ACC112 (cell line): ENCODE measurements around the gene TOX2.

Source experiments
- H2AFZ ChIP-seq: fragments of 200-600 bp; sonication (generic); one replicate; pipeline ENCODE4 v1.6.0; 2017; ENCODE audit warnings: antibody characterized with exemption, low read length; ENCODE audit not compliant: unreplicated experiment
- H3K27ac ChIP-seq: fragments of 200-600 bp; sonication (generic); 2 replicates; pipeline ENCODE4 v1.5.1; 2014; ENCODE audit warnings: low read depth, mild to moderate bottlenecking, antibody characterized with exemption, low read length, moderate library complexity
- H3K27me3 ChIP-seq: fragments of 200-600 bp; sonication (generic); 2 replicates; pipeline ENCODE4 v1.6.1; 2014; ENCODE audit warnings: mild to moderate bottlenecking, antibody characterized with exemption, low read length, moderate library complexity, mixed read lengths; ENCODE audit not compliant: insufficient read depth
- H3K36me3 ChIP-seq: fragments of 200-600 bp; sonication (generic); 2 replicates; pipeline ENCODE4 v1.6.1; 2016; ENCODE audit warnings: mild to moderate bottlenecking, antibody characterized with exemption, low read length, moderate library complexity, mixed read lengths; ENCODE audit not compliant: insufficient read depth
- H3K4me1 ChIP-seq: fragments of 200-600 bp; sonication (generic); one replicate; pipeline ENCODE4 v1.6.1; 2016; ENCODE audit warnings: low read length, mixed read lengths; ENCODE audit not compliant: insufficient read depth, unreplicated experiment, control insufficient read depth
- H3K4me3 ChIP-seq: fragments of 200-600 bp; sonication (generic); 2 replicates; pipeline ENCODE4 v1.5.1; 2014; ENCODE audit warnings: mild to moderate bottlenecking, low read depth, low read length
- H3K79me2 ChIP-seq: fragments of 200-600 bp; sonication (generic); one replicate; pipeline ENCODE4 v1.6.0; 2016; ENCODE audit warnings: low read length; ENCODE audit not compliant: control insufficient read depth, unreplicated experiment, insufficient read depth

TOX2 gene

DNA sequence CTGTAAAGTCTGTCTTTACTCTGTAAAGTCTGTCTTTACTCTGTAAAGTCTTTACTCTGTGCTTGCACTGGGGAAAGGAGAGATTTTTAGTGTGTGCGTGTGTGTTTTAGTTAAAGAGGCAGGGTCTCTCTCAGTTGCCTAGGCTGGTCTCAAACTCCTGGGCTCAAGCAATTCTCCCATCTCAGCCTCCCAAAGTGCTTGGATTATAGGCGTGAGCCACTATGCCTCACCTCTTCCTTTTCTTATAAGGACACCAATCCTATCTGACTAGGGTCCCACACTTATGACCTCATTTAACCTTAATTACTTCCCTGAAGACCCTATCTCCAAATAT is 178.6 kb downstream of the TOX2 start:
- H3K4me3 ChIP-seq = no peak overlapping the region
- no peaks in the 10 kb centered on the region for H3K79me2 ChIP-seq
- H3K27me3 ChIP-seq = no peaks in the 10 kb centered on the region
- H2AFZ ChIP-seq = no peak overlapping the region
- H3K27ac ChIP-seq = no peak overlapping the region
- H3K4me1 ChIP-seq = no peaks in the 10 kb centered on the region
- H3K36me3 ChIP-seq = no peaks in the 10 kb centered on the region

DNA sequence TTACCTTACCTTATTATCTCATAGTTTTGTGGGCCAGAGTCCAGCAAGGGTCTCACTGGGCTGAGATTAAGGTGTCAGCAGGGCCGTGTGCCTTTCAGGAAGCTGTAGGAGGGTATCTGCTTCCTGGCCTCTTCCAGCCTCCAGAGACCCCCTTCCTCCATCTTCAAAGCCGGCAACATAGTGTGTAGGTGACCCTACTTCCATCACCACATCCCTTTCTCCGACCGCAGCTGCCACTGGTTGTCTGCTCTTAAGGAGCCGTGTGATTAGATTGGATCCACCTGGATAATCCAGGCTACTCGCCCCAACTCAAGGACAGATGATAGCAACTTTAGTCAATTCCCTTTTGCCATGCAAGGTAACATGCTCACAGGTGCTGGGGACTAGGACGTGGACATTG is 181.2 kb downstream of the TOX2 start:
- no peaks in the 10 kb centered on the region for H3K79me2 ChIP-seq
- H3K36me3 ChIP-seq = no peaks in the 10 kb centered on the region

DNA sequence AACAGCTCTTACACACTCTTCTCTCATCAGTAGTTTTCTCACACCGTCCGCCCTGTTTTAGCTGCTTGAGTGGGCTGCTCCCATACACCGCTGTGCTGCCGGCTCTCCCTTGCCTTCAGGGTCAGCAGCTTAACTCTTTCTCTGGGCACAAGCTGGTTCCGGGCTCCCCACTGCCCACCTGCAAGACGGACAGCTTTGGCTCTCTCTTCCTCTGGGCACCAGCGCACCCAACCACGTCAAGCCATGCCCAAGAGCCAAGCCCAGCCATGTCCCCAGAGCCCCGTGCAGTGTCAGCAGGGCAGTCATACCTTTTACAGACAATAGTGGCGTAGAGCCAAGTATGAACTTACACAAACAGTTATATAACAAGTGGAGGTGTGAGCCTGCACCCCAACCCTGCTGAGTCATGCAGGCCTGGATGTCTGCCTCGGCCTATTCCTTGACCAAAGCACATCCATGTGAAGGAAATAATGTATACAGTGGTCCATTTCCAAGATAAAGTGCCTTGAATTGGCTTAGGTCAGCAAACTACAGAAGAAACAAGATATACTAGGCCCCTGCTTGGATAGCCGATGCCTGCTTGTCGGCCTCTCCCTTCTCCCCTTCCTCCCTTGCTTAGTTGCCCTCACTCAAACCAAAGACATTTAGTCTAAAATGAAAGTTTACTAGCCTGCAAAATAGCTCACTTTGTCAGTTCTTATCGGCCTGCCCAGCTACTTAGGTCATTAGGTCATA is 183.0 kb downstream of the TOX2 start:
- Histone ChIP-seq H3K36me3 (no peaks in the 10 kb centered on the region), H3K27ac (no peak overlapping the region), H3K4me1 (no peaks in the 10 kb centered on the region), H3K27me3 (peaks cover 27% of the 10 kb centered on the region), H3K79me2 (no peaks in the 10 kb centered on the region), H3K4me3 (no peak overlapping the region), H2AFZ (no peak overlapping the region)

More for the DNA sequence above, 181.2 kb downstream of the TOX2 start:
- Histone ChIP-seq H3K4me1 (no peaks in the 10 kb centered on the region), H3K27me3 (peaks cover 10% of the 10 kb centered on the region), H2AFZ (no peak overlapping the region), H3K4me3 (no peak overlapping the region), H3K27ac (no peak overlapping the region)

DNA sequence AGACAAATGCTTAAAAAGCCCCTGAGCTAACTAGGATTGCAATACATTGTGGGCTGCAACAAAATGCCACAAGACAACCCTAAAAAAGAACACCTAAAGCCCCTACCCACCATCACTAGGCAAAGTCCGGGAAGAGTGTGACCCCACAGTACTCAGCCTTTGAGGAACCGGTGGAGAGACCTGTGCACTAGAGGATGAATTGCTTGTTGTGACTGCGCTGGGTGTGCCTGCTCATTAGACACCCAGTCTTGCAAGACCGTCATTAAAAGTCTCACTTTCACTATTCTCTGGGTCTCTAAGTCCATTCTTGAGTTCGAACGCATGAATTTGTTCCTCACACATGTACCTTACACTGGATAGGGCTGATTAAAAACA is 183.6 kb downstream of the TOX2 start:
- no peak overlapping the region for H3K4me3 ChIP-seq

DNA sequence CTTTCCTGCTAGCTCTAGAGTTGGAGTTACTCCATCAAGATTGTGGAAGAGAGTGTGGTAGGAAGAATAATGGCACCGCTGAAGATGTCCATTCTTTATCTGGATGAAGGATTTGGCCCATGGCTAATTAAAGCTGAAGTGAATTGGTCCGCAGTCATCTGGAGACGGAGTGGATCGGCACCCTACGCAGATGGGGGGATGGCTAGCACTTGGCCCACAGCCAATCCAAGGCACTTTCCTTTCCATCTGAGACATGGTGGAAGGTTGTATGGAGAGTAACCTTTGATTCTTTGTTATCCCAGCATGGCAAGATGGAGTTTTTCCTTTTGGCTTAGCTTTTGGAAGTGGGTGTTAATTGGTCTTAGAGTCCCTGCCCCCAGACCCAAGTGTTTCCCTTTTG is 184.0 kb downstream of the TOX2 start:
- H3K36me3 ChIP-seq = no peaks in the 10 kb centered on the region
- peaks cover 37% of the 10 kb centered on the region for H3K27me3 ChIP-seq
- no peak overlapping the region for H2AFZ ChIP-seq
- H3K79me2 ChIP-seq = no peaks in the 10 kb centered on the region
- no peaks in the 10 kb centered on the region for H3K4me1 ChIP-seq
- no peak overlapping the region for H3K27ac ChIP-seq
- H3K4me3 ChIP-seq = no peak overlapping the region

More for the DNA sequence above, 183.6 kb downstream of the TOX2 start:
- no peaks in the 10 kb centered on the region for H3K79me2 ChIP-seq
- H3K36me3 ChIP-seq = no peaks in the 10 kb centered on the region
- no peak overlapping the region for H2AFZ ChIP-seq
- H3K27me3 ChIP-seq = peaks cover 32% of the 10 kb centered on the region
- H3K27ac ChIP-seq = no peak overlapping the region
- H3K4me1 ChIP-seq = no peaks in the 10 kb centered on the region

DNA sequence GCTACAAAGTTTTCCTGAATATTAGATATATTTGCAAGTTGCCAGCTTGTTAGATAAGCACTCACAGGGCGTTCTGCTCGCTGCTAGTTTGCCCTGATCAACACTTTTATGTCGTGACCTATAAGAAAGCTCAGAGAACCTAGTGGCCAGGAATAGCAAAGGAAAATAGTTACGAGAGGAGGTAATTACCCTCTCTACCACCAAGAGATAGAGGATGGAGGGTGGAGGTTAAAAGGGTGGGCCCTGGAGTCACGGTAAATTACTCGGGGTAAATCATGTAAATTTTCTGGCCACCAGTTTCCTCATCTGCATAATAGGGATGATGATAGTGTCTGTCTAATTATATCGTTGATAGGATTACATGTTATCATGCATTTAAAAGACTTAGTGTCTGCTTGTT is 185.2 kb downstream of the TOX2 start:
- H3K4me1 ChIP-seq = peaks cover 1% of the 10 kb centered on the region
- H3K27ac ChIP-seq = no peak overlapping the region
- peaks cover 48% of the 10 kb centered on the region for H3K27me3 ChIP-seq
- H3K36me3 ChIP-seq = no peaks in the 10 kb centered on the region
- no peak overlapping the region for H3K4me3 ChIP-seq
- H3K79me2 ChIP-seq = no peaks in the 10 kb centered on the region
- H2AFZ ChIP-seq = no peak overlapping the region

DNA sequence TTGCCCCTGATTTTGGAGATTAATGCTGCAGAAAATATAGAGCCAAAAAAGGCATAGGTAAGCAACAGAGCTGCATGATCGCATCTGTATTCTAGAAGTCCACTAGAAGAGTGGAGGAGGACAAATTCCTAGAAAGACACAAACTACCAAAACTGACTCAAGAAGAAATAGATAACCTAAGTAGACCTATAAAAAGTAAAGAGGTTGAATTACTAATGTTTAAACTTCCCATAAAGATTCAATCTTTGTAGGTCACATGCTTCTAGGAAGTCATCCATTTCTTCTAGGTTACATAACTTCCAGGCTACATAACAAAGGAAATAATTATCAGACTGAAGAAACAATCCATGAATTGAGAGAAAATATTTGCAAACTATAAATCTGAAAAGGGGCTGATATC is 187.9 kb downstream of the TOX2 start:
- Histone ChIP-seq H3K79me2 (no peaks in the 10 kb centered on the region), H3K36me3 (no peaks in the 10 kb centered on the region), H3K27me3 (peaks cover 74% of the 10 kb centered on the region), H2AFZ (no peak overlapping the region), H3K27ac (no peak overlapping the region), H3K4me1 (peaks cover 7% of the 10 kb centered on the region), H3K4me3 (no peak overlapping the region)

DNA sequence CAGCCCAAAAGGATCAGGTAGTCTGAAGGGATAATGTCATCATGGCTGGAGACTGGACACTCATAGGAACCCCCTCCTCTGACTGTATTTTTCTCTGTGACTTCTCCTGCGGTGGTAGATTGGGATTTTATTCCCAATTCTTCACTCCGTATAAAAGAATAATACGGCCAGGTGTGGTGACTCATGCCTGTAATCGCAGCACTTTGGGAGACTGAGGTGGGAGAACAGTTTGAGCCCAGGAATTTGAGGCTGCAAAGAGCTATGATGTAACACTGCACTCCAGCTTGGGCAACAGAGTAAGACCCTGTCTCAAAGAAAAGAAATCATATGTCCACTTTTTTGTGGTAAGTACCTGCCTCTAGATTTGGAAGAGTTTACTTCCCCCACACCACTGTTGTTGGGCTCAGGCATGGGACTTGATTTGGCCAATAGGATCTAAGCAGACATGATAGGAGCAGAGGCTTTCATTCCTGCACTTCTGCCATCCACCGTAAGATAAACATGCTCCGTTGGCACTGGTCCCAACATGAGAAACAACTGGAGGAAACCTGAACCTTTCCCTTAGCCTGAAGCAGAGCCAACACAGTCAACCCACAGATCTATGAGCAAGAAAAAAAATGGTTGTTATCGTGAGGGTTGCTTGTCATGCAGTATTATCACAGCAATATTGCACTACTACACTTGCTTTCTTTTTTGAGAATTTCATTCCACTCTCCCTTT is 190.3 kb downstream of the TOX2 start:
- H3K4me3 ChIP-seq = no peak overlapping the region
- peaks cover 89% of the 10 kb centered on the region for H3K27me3 ChIP-seq
- H3K27ac ChIP-seq = no peak overlapping the region
- H3K36me3 ChIP-seq = no peaks in the 10 kb centered on the region
- H3K79me2 ChIP-seq = no peaks in the 10 kb centered on the region
- no peak overlapping the region for H2AFZ ChIP-seq
- H3K4me1 ChIP-seq = peaks cover 7% of the 10 kb centered on the region

DNA sequence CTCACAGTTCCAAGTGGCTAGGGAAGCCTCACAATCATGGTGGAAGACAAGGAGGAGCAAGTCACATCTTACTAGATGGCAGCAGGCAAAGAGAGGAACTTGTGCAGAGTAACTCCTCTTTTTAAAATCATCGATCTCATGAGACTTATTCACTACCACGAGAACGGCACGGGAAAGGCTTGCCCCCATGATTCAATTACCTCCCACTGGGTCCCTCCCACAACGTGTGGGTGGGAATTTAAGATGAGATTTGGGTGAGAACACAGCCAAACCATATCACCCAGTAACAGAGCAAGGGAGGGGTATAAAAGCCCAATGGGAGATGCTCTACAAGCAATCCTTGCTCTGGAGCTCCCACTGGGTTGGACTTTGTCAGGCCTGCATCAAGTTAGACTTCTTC is 192.0 kb downstream of the TOX2 start:
- peaks cover 8% of the 10 kb centered on the region for H3K4me1 ChIP-seq
- no peak overlapping the region for H3K27ac ChIP-seq
- H3K79me2 ChIP-seq = no peaks in the 10 kb centered on the region
- no peaks in the 10 kb centered on the region for H3K36me3 ChIP-seq
- no peak overlapping the region for H2AFZ ChIP-seq
- H3K4me3 ChIP-seq = no peak overlapping the region
- peaks cover 72% of the 10 kb centered on the region for H3K27me3 ChIP-seq

DNA sequence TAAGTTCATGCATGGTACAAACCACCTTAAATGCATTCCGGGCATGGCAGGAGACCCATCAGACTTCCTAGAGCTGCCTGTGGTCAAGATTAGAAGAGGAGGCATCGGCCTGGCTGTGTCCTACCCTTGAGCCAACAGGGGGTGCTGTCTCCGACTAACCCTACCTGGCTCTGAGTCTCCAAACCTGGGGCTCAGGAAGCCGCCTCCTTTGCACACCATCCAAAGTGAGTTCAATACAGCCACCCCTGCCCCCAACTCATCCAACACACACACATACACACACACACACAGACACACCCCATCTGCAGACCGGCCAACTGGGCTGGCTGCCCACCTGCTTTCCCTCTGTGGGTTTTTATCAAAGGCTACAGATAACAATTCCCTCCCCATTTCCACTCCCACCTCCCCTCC is 195.3 kb downstream of the TOX2 start:
- Histone ChIP-seq H3K27ac (no peak overlapping the region), H3K79me2 (no peaks in the 10 kb centered on the region), H3K27me3 (peaks cover 41% of the 10 kb centered on the region), H3K4me1 (peaks cover 10% of the 10 kb centered on the region), H3K36me3 (no peaks in the 10 kb centered on the region), H2AFZ (no peak overlapping the region), H3K4me3 (no peak overlapping the region)
